DND-41 (cell line): ENCODE data around the gene LGI1.

ENCODE experiments used
- ATAC-seq: fragments of 200-7000 bp; cut with Tn5 transposase; 3 replicates; pipeline ENCODE4 v1.9.1; 2021; ENCODE audit warnings: low read depth; ENCODE audit not compliant: insufficient read depth
- DNase-seq: peaks from one replicate; pipeline ENCODE4 v3.0.0-alpha.2; 2020
- H2AFZ ChIP-seq: 2 replicates; pipeline ENCODE4 v1.6.0; 2012; ENCODE audit warnings: low read depth, low read length
- H3K27ac ChIP-seq: 2 replicates; pipeline ENCODE4 v1.5.1; 2012; ENCODE audit warnings: low read length, inconsistent platforms
- H3K27me3 ChIP-seq: fragments of 200-600 bp; sonication (generic); 2 replicates; pipeline ENCODE4 v1.6.0; 2012; ENCODE audit warnings: low read length, mild to moderate bottlenecking, inconsistent platforms; ENCODE audit not compliant: insufficient read depth, poor library complexity
- H3K36me3 ChIP-seq: 2 replicates; pipeline ENCODE4 v1.5.1; 2012; ENCODE audit warnings: low read length, inconsistent platforms; ENCODE audit not compliant: insufficient read depth
- H3K4me1 ChIP-seq: 2 replicates; pipeline ENCODE4 v1.5.1; 2012; ENCODE audit warnings: mild to moderate bottlenecking, low read length; ENCODE audit not compliant: insufficient read depth
- H3K4me2 ChIP-seq: 2 replicates; pipeline ENCODE4 v1.6.0; 2012; ENCODE audit warnings: mild to moderate bottlenecking, moderate library complexity, low read length, inconsistent platforms; ENCODE audit not compliant: insufficient read depth
- H3K4me3 ChIP-seq, 2 experiments: fragments of 200-600 bp in 1 of 2; shearing (Covaris generic) in 1 of 2; 2 replicates each; pipeline ENCODE4 v1.5.1; 2012 to 2016; ENCODE audit warnings: inconsistent platforms in 2 of 2, low read length in 2 of 2, mild to moderate bottlenecking in 2 of 2, low read depth in 1 of 2, moderate library complexity in 1 of 2
- H3K79me2 ChIP-seq: 2 replicates; pipeline ENCODE4 v1.6.0; 2012; ENCODE audit warnings: low read length, inconsistent platforms; ENCODE audit not compliant: insufficient read depth
- H3K9ac ChIP-seq: 2 replicates; pipeline ENCODE4 v1.6.0; 2012; ENCODE audit warnings: low read depth, mild to moderate bottlenecking, inconsistent platforms, low read length, moderate library complexity
- H3K9me3 ChIP-seq: 2 replicates; pipeline ENCODE4 v1.5.1; 2012; ENCODE audit warnings: low read length, moderate library complexity, mild to moderate bottlenecking, inconsistent platforms; ENCODE audit not compliant: insufficient read depth, severe bottlenecking
- H4K20me1 ChIP-seq: 2 replicates; pipeline ENCODE4 v1.6.0; 2012; ENCODE audit warnings: low read length; ENCODE audit not compliant: insufficient read depth
- EZH2 ChIP-seq: IDR thresholded peaks from 3 replicates; pipeline ENCODE4 v1.6.1; 2012; ENCODE audit warnings: borderline replicate concordance, low read depth, mild to moderate bottlenecking, moderate library complexity, low read length, inconsistent platforms; ENCODE audit not compliant: severe bottlenecking
- TF ChIP-seq, protein P1 (sequence below): IDR thresholded peaks from 2 replicates; pipeline ENCODE4 v1.5.1; 2012; ENCODE audit warnings: borderline replicate concordance, low read length, moderate library complexity, mild to moderate bottlenecking; ENCODE audit not compliant: poor library complexity, severe bottlenecking; ENCODE audit errors: extremely low read depth

Gene LGI1

DNA sequence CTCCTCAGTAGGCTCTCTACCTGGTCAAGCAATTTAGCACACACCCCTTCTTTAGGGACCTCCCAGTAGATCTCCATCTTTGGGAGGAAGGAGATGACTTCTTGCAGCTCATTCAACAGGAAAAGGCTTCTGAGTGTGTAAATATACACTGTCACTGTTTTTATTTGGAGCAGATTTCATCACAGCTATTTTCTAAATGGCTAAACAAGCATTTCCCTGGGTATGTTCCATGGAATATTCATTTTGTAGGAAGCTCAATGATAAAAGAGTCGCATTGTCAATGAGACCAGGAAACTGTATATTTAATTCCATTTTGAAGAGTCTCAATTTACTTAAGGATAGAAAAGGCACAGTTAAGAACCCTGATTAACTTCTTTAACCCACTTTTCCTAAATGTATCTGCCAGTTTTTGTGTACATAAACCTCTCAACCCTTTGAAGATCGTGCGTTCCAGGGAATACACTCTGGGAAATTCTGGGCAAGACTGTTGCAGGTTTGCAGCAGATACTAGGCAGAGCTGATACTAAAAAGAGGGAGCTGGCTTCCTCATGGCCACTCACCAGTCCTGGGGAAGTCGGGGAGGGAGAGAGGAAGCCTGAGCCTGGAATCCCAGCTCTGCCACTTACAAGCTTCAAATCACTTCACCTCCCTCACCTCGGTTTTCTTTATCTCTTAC, 10.1 kb downstream of the LGI1 start:
- TF ChIP-seq EZH2, result no peak
- TF ChIP-seq, protein P1, sequence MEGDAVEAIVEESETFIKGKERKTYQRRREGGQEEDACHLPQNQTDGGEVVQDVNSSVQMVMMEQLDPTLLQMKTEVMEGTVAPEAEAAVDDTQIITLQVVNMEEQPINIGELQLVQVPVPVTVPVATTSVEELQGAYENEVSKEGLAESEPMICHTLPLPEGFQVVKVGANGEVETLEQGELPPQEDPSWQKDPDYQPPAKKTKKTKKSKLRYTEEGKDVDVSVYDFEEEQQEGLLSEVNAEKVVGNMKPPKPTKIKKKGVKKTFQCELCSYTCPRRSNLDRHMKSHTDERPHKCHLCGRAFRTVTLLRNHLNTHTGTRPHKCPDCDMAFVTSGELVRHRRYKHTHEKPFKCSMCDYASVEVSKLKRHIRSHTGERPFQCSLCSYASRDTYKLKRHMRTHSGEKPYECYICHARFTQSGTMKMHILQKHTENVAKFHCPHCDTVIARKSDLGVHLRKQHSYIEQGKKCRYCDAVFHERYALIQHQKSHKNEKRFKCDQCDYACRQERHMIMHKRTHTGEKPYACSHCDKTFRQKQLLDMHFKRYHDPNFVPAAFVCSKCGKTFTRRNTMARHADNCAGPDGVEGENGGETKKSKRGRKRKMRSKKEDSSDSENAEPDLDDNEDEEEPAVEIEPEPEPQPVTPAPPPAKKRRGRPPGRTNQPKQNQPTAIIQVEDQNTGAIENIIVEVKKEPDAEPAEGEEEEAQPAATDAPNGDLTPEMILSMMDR, result no peak
- no peak overlapping the region for H3K27ac ChIP-seq
- H3K4me1 ChIP-seq, result no peaks in the 10 kb centered on the region
- no peaks in the 10 kb centered on the region for H4K20me1 ChIP-seq
- ATAC-seq (no peak), DNase-seq (no peak)
- H3K4me2 ChIP-seq, result no peak overlapping the region
- H3K4me3 ChIP-seq, result no peak overlapping the region
- H3K27me3 ChIP-seq, result peaks cover 16% of the 10 kb centered on the region
- no peaks in the 10 kb centered on the region for H3K9me3 ChIP-seq
- no peaks in the 10 kb centered on the region for H3K79me2 ChIP-seq
- no peak overlapping the region for H2AFZ ChIP-seq
- no peak overlapping the region for H3K9ac ChIP-seq
- no peaks in the 10 kb centered on the region for H3K36me3 ChIP-seq

DNA sequence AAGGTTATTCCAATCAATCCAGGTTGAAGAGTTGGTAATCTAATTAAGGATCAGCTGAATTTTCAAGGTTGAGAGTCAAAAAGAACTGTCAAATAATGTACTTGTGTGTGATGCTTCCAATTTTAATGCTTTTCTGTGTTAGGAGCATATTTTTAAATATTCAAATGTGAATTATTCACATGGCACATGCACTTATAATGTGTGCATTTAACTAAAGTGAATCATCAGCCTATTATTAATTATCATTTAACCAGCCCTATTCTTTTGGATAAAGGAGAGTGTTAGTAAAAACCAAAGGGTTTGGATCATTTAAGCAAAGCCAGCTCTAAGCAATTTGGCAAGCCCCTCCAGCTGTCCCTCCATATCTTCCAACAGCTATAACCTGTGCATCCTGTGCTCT, 11.2 kb downstream of the LGI1 start:
- H4K20me1 ChIP-seq, result no peaks in the 10 kb centered on the region
- no peak overlapping the region for H3K4me3 ChIP-seq
- peaks cover 18% of the 10 kb centered on the region for H3K27me3 ChIP-seq
- TF ChIP-seq EZH2, result no peak
- TF ChIP-seq, protein P1, result no peak
- H3K9me3 ChIP-seq, result no peaks in the 10 kb centered on the region
- no peak overlapping the region for H3K9ac ChIP-seq
- no peak overlapping the region for H3K27ac ChIP-seq
- no peak overlapping the region for H2AFZ ChIP-seq
- no peaks in the 10 kb centered on the region for H3K36me3 ChIP-seq
- ATAC-seq (no peak), DNase-seq (no peak)
- no peaks in the 10 kb centered on the region for H3K4me1 ChIP-seq
- H3K79me2 ChIP-seq, result no peaks in the 10 kb centered on the region
- H3K4me2 ChIP-seq, result no peak overlapping the region

DNA sequence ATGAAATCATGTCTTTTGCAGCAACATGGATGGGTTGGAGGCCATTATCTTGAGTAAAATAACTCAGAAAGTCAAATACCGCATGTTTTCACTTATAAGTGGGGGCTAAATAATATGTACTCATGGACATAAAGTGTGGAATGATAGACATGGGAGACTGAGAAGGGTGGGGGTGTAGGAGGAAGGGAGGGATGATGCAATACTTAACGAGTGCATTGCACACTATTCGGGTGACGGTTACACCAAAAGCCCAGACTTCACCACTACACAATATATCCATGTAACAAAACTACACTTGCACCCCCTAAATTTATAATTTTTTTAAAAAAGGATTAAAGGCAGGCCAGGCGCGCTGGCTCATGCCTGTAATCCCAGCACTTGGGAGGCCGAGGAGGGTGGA, 13.6 kb downstream of the LGI1 start:
- ATAC-seq, result no peak
- H3K79me2 ChIP-seq, result no peaks in the 10 kb centered on the region
- H3K4me1 ChIP-seq, result no peaks in the 10 kb centered on the region
- H3K9ac ChIP-seq, result no peak overlapping the region
- no peak overlapping the region for H3K4me3 ChIP-seq
- no peaks in the 10 kb centered on the region for H4K20me1 ChIP-seq
- no peaks in the 10 kb centered on the region for H3K36me3 ChIP-seq
- no peak for TF ChIP-seq EZH2
- TF ChIP-seq, protein P1, result no peak
- no peak for DNase-seq
- no peak overlapping the region for H2AFZ ChIP-seq
- H3K9me3 ChIP-seq, result no peaks in the 10 kb centered on the region
- peaks cover 23% of the 10 kb centered on the region for H3K27me3 ChIP-seq
- H3K27ac ChIP-seq, result no peak overlapping the region
- H3K4me2 ChIP-seq, result no peak overlapping the region
